ENCODE measurements around the gene RAB3A.
A peak's percentile ranks its signal among the peaks of the same experiment; 100 is the strongest.

RAB3A gene

DNA sequence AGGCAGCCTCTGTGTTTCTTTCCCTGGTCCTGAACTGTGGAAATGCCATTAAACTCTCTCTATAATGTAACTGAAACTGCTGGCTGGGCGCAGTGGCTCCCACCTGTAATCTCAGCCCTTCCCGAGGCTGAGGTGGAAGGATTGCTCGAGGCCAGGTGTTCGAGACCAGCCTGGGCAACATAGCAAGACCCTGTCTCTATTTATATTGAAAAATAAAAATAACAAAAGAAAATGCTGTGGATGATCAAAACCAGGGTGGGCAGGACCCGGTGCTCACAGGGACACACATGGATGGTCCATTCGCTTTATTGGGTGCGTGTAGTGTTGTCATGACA lies 7.4 kb downstream of the RAB3A start:
- no peak for DNase-seq

DNA sequence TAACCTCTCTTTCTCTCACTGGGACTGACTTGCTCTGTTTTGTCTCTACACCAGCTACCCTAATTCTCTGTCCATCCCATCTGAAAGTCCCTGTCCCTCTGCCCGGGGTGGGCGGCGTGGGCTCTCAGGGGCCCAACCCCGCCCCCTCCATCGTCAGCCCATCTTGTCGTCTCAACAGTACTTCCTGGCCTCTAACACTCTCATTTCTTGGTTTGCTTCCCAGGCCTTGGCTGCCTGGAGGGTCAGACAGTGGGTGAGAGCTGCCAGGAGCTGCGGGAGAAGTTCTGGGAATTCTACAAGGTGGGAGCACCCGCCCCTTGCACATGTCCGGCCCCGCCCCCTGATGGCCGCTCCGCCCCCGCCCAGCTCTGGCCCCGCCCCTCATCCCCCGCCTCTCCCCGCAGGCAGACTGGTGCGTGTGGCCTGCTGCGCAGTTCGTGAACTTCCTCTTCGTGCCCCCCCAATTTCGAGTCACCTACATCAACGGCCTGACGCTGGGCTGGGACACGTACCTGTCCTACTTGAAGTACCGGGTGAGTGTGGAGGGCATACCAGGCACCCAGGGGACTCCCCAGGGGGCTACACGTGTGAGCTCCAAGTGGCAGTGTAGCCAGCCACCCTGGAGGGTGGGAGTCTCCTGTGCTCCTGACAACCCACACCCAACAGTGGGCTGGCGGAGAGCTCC lies 9.1 kb downstream of the RAB3A start:
- DNase-seq, result no peak

DNA sequence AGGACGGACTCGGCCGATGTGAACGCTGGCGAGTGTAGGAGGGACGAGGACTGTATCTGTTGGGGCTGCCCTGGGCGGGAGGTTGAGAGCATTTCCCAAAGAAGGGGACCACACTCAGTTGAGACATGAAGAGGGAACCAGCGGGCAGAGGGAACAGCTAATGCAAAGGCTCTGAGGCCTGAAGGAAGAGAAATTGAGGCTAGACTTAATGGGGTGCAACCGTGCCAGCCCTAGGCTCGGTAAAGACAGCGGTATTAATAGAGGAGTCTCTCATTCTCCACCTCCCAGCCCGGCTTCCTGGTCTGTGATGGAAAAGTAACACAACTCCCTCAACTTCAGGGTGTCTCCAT lies 9.7 kb downstream of the RAB3A start:
- no peak for DNase-seq

DNA sequence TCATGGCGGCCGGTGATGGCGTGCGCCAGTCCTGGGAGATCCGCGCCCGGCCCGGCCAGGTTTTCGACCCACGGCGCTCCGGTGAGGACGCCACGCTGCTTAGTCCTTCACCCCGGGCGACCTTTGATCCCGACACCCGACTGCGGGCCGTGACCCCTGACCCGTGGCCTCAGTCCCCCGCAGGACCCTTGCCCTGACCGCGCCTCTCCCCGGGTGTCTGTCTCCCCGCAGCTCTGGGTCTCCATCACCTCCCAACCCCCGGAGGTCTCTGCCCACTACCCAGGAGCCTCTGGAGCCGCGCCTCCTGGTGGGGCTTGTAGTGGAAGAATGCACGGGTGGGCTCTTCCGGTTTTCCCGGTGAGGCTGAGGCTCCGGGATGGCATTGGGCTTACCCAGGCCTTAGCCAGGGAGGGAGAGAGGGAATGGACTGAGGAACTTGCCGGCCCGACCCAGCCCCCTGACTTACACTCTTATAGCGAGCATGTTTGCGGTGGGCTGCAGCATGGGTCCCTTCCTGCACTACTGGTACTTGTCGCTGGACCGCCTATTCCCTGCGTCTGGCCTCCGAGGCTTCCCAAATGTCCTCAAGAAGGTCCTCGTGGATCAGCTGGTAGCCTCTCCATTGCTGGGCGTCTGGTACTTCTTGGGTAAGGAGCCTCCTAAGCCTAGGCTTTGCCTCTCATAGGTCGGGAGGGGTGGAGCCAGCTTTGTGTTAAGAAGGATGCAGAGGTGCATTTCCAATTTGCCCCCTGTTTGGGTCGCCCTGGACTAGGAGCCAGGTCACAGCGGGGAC lies 10.3 kb downstream of the RAB3A start:
- DNase-seq, result no peak

DNA sequence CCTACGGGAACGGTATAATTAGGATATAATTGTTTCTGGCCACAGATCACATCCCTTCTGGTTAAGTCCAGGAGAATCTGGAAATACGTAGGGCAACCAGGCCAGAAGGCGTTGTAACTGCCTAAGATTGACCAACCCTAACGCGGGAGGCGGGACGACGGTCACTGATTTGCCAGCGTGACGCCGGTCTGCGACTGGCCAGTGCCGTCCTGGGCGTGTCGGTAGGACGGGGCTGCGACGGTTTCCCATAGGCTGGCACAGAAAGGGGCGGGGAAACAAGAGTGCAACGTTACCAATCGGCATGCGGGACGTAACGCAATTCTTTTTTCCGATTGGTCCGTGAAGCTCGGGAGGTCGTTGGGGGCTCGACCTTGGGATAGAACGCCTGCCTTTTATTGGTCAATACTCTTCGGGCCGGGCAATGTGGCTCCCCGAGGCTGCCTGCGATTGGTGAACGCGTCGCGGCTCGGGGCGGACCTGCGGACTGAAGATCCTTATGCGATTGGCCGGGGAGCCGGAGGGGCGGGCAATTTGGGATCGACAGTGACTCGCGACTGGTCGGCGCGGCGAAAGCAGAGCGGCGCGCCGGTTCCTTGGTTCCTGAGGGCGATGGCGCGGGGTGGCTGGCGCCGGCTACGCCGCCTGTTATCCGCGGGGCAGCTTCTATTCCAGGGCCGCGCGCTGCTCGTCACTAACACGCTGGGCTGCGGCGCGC lies 11.0 kb downstream of the RAB3A start, which contains the start of gene MPV17L2:
MPV17L2 (plus strand) TSS at position 546 of the 715 bp plus-strand sequence; CDS start at position 610, 64 bp downstream.
- DNase-seq, result peak; percentile 99

DNA sequence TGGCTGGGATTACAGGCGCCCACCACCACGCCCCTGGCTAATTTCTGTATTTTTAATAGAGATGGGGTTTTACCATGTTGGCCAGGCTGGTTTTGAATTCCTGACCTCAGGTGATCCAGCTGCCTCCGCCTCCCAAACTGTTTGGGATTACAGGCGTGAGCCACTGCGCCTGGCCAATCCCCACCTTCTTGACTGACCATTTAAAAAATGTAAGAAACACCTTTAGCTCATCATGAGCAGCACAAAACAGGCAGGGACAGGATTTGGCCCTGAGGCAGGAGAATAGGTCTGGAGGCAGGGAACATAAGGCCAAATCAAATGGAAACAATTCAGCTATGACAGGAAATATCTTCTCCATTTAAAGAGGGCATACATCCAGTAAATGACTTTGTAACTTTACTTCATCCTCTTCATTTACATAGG lies 12.2 kb downstream of the RAB3A start:
- no peak for DNase-seq

DNA sequence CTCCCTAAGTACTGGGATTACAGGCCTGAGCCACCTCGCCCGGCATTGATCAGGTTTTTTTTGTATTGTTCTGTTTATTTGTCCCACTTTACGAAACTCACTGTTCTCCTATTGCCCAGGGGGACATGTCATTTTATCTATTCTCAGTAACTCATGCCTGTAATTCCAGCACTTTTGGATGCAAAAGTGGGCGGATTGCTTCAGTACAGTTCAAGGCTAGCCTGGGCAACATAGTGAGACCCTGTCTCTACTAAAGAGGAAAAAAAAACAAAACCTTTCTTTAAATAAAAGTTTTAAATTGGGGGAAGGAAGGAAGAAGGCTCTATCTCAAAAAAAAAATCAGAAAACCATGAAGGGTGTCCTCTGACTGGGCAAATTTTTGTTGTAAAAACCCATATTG lies 13.6 kb downstream of the RAB3A start:
- DNase-seq, result no peak

DNA sequence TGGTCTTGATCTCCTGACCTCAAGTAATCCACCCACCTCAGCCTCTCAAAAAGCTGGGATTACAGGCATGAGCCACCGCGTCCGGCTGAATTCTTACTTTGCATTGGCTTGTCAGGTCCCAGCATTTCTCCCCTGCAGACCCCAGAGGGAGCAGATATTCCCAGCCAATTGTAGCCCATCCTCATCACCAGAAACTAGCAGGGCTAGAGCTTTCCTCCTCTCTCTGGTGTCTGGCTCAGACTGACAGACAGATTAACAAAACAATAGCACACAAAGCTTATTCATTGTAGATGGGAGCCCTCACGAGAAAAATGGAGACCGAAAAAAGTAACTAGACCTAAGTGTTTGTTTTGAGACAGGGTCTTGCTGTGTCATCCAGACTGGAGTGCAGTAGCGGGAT lies 18.3 kb downstream of the RAB3A start:
- no peak for DNase-seq

DNA sequence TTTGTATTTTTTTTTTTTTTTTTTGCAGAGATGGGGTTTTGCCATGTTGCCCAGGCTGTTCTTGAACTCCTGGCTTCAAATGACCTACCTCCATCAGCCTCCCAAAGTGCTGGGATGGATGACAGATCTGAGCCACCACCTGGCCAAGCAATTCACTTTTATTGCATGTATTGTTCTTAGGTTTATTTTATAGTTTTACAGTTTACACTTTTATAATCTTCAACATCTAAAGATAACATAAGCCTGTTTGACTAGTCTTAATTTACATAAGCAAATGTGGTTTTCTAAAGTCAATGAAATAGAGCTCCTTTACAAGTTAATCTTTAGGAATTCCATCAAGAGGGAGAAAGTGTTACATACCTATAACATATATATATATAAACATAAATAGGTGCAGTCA lies 20.3 kb downstream of the RAB3A start:
- no peak for DNase-seq

DNA sequence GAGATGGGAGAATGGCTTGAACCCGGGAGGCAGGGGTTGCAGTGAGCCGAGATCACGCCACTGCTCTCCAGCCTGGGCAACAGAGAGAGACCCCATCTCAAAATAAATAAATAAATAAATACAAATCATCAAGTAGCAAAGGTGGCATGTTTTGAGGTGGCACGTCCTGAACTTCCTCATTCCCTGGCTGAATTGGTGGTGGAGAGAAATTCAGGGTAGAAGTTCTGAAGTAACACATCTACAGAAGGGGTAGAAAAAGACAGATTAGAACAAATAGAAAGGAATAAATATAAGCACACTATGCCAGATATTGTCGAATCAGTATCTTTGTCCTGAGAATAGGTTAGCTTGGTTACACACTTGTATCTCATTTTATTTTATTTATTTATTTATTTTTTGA lies 23.9 kb downstream of the RAB3A start:
- no peak for DNase-seq

DNA sequence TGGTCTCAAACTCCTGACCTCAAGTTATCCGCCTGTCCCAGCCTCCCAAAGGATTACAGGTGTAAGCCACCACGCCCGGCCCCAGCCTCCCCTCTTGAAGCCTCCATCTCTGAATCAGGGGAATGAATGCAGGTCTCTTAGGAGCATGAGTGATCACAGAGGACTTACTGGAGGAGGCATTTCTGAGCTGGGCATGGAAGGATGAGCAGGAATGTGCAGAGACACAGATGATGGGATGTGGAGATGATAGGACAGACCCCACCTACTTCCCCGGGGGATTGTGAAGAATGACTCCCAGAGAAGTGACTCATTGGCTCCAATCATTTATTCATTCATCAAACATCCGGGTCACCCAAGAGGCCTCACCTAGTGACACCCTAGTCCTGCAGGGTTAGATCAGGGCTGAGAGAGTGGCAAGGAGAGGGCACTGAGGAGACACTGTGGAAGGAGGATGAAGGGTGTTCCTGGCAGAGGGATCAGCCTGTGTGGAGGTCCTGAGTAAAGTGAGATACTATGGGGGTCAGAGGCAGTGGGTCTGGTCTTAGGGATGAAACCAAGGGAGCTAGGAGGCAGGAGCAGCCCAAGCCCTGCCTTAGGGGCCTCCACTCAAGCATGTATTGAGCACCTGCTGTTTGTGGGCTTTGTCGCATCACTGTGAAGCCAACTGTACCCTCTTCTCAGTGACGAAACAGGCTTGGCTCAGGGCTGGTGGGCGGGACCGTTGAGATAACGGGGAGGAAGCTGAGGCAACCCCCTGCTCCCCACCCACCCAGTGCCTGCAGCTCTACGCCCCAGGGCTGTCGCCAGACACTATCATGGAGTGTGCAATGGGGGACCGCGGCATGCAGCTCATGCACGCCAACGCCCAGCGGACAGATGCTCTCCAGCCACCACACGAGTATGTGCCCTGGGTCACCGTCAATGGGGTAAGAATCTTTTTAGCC lies 27.2 kb downstream of the RAB3A start:
- no peak for DNase-seq

DNA sequence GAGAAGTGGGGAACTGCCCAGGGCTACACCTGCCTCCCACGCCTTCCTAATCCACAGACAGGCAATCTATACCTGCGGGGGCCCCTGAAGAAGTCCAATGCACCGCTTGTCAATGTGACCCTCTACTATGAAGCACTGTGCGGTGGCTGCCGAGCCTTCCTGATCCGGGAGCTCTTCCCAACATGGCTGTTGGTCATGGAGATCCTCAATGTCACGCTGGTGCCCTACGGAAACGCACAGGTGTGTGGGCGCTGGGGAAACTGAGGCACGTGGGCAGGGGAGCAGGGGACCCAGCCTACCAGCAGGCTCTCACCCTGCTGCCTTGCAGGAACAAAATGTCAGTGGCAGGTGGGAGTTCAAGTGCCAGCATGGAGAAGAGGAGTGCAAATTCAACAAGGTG lies 28.9 kb downstream of the RAB3A start:
- no peak for DNase-seq

DNA sequence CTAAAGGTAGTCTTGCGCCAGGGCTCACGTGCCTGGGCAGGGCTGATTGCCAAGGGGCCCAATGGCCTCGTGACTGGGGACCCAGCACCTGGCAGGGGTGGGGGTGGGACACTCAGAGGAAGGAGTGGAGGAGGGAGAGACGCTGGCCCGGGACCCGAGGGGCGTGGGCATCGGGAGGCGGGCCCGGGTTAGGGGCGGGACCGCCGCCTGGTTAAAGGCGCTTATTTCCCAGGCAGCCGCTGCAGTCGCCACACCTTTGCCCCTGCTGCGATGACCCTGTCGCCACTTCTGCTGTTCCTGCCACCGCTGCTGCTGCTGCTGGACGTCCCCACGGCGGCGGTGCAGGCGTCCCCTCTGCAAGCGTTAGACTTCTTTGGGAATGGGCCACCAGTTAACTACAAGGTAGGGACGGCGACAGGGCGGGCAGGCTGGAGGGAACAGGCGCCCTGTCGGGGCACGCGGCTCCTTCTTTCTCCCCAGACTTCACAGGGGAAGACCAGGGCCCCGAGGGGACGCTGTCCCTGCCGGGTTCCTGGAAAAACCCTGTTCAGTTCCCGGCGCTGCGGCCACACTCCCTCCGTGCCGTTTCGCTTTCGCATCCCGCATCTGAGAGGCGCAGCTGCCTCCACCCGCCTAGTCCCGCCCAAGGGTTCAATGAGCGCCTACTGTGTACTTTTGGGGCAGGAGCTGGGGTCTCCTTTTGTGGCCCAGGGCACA lies 30.1 kb downstream of the RAB3A start, which contains the start of gene IFI30:
IFI30 (plus strand) TSS at position 242 of the 717 bp plus-strand sequence; CDS start at position 271, 29 bp downstream.
- peak; percentile 92 for DNase-seq

DNA sequence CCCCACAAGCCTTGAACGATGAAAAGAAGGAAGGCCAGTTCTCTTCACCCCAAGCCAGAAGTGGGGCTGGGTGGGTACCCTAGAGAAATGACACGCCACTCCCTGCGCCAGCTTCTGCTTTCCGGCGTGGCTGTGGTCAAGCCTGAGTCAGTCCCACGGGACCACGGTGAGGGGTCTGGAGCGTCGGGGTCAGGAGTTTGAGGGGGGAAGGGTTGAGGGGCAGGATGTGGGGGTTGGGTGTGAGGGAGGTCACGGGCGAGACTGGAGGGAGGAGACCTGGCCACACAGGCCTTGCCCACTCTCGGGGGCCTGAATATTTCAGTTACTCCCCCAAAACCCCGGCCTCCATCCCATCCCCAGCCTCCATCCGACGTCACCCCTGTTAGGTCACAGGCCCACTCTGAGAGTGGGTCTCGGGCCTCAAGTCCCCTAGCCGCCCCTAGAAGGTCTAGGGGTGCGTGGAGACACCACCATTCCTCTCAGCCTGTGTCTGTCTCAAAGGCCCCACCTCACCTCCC lies 30.7 kb downstream of the RAB3A start:
- no peak for DNase-seq

DNA sequence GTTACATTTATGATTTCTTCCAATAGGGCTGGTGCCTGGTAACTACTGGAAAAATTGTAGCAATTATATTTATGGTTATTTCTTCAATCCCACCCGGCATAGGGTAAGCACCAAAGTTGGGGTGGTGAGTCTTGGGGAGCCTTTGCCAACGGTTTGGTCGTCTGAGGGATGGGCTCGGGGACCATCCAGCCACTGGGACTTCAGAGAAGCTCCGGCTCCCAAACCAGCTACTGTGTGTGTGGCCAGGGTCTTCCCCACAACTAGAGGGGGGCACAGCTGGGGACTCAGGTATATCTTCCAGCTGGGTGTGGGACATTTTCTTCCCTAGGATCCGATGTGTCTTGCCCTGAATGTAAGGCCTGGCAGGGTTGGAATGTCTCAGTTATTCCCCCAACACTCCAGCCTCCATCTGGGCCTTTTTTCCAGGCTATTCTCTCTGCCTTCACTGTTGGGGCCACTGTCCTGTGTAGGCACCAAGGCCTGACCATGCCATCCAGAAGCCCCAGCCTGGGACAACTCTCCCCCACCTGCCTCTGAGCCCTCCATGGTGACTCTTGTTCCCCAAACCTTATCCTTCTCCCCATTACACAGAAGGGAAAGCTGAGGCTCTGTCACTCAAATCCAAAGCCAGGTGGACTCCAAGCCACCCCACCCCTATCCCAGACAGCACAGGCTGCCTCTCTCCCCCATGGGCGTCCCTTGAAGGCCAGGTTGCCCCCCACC lies 31.4 kb downstream of the RAB3A start:
- DNase-seq, result no peak

DNA sequence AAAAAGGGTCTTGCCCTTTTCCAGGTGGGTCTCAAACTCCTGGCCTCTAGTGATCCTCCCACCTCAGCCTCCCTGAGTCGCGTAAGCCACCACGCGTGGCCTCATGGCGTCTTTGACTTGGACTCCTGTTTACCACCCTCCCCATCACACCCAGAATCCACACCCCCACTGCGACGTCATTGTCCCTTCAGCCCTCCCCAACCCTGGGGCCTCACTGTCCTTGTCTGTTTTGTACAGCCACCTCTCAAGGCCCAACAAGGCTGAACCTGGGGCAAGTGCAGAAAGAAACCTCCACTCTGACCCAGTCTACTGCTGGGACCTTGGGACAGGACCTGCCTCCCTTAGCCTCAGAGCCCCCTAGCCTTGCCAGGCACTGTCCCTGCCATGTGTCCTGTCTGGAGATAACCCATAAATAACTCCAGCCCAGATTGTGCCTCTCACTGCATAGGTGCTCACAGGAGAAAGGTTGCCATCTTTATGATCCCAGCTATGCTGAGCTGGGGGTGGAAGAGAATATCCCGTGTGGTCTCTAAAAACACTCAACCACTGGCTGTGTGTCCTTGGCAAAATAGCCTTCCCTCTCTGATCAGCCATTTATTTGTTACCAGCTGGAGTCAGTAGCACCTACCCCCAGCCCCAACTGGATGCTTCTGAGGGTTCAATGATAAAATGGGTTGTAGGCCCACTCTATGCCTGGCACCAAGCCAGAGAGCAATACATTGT lies 32.1 kb downstream of the RAB3A start:
- no peak for DNase-seq

DNA sequence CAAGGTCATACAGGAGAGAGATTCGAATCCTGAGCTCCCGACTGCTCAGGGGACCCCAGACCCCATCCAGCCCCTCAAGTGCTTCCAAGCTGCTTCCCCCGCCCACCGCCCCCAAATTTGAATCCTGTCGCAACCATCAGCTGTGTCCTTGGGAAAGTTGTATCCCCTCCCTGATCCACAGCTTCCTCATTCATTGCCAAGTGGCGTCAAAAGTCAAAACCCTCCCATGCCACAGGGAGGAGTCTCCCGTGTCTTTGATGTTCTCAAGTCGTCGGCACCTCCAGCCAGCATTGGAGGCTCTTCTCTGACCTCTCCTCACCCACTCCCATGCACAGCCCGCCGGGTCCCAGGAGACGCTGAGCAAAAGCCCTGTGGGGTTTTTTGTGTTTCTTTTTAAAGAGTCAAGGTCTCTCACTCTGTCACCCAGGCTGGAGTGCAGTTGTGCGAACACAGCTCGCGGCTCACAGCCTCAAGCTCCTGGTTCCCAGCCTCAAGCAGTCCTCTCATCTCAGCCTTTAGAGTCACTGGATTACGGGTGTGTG lies 33.1 kb downstream of the RAB3A start:
- no peak for DNase-seq

DNA sequence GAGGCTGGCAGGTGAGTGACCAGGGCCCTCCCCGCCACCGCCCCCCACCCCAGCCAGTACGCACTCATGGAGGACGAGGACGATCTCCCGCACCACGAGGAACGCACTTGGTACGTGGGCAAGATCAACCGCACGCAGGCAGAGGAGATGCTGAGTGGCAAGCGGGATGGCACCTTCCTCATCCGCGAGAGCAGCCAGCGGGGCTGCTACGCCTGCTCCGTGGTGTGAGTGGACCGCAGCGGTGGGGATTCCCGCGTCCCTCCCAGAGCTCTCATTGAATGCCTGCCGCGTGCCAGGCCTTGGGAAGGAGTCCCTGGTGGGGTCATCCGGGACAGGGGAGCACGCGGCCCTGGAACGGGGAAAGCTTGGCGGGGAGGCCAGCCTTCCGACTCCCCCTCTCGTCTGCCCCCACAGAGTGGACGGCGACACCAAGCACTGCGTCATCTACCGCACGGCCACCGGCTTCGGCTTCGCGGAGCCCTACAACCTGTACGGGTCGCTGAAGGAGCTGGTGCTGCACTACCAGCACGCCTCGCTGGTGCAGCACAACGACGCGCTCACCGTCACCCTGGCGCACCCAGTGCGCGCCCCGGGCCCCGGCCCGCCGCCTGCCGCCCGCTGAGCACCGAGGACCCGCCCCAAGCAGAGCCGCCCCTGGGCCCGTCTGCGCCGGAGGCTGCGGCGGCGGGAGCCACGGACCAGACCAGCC lies 35.0 kb downstream of the RAB3A start:
- no peak for DNase-seq

DNA sequence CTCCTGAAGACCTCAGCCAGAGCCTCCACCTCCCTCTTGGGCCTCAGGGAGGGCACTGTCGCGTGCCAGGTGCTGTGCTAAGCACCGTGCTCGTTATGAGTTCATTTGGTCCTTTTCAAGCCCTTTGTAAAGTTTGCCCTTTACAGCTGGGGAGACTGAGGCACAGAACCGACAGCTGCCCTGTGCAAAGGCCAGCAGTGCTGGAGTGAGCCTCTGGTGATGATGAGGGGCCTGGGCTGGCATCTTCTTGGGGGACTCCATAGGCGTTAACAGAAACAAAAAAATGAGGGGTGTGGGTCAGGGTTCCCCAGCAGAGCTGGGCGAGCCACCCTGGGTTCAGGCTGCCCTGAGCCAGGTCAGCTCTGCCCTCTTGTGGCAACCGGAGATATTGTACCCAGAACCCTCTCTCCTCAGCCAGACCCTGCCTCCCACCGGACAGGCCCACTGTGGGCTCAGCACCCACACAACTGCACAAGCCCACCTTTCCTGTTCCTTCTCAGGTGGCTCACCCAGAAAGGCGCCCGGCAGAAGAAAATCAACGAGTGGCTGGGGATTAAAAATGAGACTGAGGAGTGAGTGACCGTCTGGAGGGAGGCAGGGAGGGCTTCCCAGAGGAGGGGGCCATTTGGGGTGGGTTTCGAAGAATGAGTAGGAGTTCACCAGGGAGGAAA lies 35.7 kb downstream of the RAB3A start:
- DNase-seq, result no peak
